ENCODE data around the gene TRIM62.
A peak's percentile ranks its signal among the peaks of the same experiment; 100 is the strongest.

The TRIM62 gene

DNA sequence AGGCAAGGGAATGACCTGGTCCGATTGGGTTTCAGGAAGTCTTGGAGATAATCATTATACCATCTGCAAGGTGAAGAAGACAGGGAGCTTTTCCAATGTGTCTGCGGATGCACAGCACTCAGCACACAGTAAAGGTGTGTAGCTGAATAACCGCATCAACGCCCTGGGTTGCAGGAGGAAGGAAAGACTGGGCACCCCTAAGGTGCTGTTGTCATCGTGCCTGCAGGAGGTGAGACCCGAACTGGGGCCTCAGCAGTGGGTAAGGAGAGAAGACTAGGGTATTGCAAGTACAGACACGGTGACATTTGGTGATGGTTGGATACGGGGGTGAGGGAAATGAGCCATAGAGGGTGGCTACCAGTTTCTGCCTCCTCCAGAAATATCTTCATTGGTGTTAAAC lies 1.1 kb upstream of the TRIM62 start:
- in situ Hi-C loops (cut with MboI; ENCODE audit: low pct_unique_long_range_greater_than_20kb, low sequenced_read_pairs, unreplicated experiment) = no loop called here
- DNase-seq (ENCODE audit: low spot score) = no peak
- TF ChIP-seq, protein P1, sequence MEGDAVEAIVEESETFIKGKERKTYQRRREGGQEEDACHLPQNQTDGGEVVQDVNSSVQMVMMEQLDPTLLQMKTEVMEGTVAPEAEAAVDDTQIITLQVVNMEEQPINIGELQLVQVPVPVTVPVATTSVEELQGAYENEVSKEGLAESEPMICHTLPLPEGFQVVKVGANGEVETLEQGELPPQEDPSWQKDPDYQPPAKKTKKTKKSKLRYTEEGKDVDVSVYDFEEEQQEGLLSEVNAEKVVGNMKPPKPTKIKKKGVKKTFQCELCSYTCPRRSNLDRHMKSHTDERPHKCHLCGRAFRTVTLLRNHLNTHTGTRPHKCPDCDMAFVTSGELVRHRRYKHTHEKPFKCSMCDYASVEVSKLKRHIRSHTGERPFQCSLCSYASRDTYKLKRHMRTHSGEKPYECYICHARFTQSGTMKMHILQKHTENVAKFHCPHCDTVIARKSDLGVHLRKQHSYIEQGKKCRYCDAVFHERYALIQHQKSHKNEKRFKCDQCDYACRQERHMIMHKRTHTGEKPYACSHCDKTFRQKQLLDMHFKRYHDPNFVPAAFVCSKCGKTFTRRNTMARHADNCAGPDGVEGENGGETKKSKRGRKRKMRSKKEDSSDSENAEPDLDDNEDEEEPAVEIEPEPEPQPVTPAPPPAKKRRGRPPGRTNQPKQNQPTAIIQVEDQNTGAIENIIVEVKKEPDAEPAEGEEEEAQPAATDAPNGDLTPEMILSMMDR (IDR thresholded peaks at IDR 0.05; ENCODE audit: extremely low read depth, insufficient read depth, missing control alignments) = no peak

DNA sequence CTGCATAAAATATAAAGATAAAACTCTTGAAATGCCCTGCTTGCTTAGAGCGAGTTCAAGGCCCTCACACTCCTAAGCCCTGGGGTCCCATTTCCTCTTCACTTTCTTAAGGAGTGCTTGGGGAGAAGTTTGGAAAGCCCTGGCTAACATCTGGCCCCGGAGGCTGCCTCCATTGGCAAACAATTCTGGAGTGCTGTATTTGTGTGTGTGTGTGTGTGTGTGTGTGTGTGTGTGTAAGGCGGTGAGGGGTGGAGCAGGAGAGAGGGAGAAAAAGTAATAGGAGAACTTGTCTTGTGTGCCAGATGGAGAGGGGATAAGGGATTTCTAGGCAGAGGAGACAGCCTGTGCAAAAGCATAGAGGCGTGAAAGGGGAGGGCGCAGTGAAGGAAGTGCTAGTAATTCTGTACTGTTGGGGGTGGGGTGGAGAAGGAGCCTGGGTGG lies 578 bp upstream of the TRIM62 start:
- in situ Hi-C loops (cut with MboI; ENCODE audit: low pct_unique_long_range_greater_than_20kb, low sequenced_read_pairs, unreplicated experiment) = no loop called here
- peak; percentile 20 for DNase-seq (ENCODE audit: low spot score)
- TF ChIP-seq, protein P1 (IDR thresholded peaks at IDR 0.05; ENCODE audit: extremely low read depth, insufficient read depth, missing control alignments) = no peak

- in situ Hi-C loops (cut with MboI; ENCODE audit: low pct_unique_long_range_greater_than_20kb, low sequenced_read_pairs, unreplicated experiment) = no loop called here
- TF ChIP-seq, protein P1 (IDR thresholded peaks at IDR 0.05; ENCODE audit: extremely low read depth, insufficient read depth, missing control alignments) = no peak
Measured at GRCh38 chr1:33180911-33181890, 642 bp downstream of the TRIM62 start.

GRCh38 chr1:33180226-33180910 lies 1.5 kb downstream of the TRIM62 start:
- DNase-seq (ENCODE audit: low spot score) = no peak
- in situ Hi-C loops (cut with MboI; ENCODE audit: low pct_unique_long_range_greater_than_20kb, low sequenced_read_pairs, unreplicated experiment) = no loop called here
- TF ChIP-seq, protein P1 (IDR thresholded peaks at IDR 0.05; ENCODE audit: extremely low read depth, insufficient read depth, missing control alignments) = no peak

More at GRCh38 chr1:33180911-33181890, 642 bp downstream of the TRIM62 start:
- DNase-seq (ENCODE audit: low spot score) = peak; percentile 97

- TF ChIP-seq, protein P1 (IDR thresholded peaks at IDR 0.05; ENCODE audit: extremely low read depth, insufficient read depth, missing control alignments) = no peak
- DNase-seq (ENCODE audit: low spot score) = no peak
- in situ Hi-C loops (cut with MboI; ENCODE audit: low pct_unique_long_range_greater_than_20kb, low sequenced_read_pairs, unreplicated experiment) = no loop called here
Measured at GRCh38 chr1:33178836-33179439, 2.9 kb downstream of the TRIM62 start.

DNA sequence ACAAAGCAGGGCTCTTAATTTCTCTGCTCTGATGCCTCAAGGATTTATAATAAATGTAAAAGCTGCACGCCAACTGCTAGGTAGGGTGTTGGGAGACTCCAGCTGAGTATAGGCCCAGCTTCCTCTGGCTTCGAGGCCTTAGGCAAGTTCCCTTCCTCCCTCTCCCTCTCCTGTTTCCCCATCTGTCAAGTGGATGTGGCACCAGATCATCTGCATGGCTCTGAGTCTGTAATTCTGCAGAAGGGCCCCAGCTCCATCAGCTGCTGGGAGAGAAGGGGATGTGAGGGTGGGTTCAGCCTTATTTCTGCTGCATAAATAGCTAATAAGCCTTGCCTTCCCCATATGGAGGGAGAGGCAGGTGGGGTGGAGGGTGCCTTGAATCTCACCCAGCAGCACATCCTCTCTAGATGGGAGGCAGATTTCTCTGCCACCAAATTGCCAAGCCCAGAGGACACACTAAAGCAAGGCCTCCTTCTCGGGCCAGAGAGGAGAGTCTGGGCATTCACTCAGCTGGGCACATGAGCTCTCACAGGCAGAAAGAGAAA lies 3.8 kb downstream of the TRIM62 start:
- TF ChIP-seq, protein P1 (IDR thresholded peaks at IDR 0.05; ENCODE audit: extremely low read depth, insufficient read depth, missing control alignments) = no peak
- DNase-seq (ENCODE audit: low spot score) = no peak
- in situ Hi-C loops (cut with MboI; ENCODE audit: low pct_unique_long_range_greater_than_20kb, low sequenced_read_pairs, unreplicated experiment) = no loop called here

Measured in GM13977 (cell line).